Keratinocyte (primary cell): ENCODE data around the gene ZFYVE16. TPM values are rescaled to one million over a fixed set of nuclear protein-coding genes. Genes with fewer than 3 reads are reported as not detected.

Experiments
- DNase-seq: peaks from one replicate; pipeline ENCODE4 v3.0.0-alpha.2; 2011; ENCODE audit warnings: low read depth, missing footprints, low spot score
- FAIRE-seq: peaks from 2 replicates; lab custom pipeline; 2011; peaks lifted over from hg19 to GRCh38; lab: Jason Lieb, UNC
- H2AFZ ChIP-seq: 2 replicates; pipeline ENCODE4 v1.6.0; 2012; ENCODE audit warnings: low read length, control low read depth, inconsistent platforms; ENCODE audit not compliant: control insufficient read depth
- H3K27ac ChIP-seq: 2 replicates; pipeline ENCODE4 v1.5.1; 2011; ENCODE audit warnings: low read length; ENCODE audit not compliant: control insufficient read depth, insufficient read depth
- H3K27me3 ChIP-seq: 3 replicates; pipeline ENCODE4 v1.6.0; 2011; ENCODE audit warnings: low read length; ENCODE audit not compliant: control insufficient read depth, insufficient read depth; ENCODE audit errors: extremely low read depth
- H3K36me3 ChIP-seq, 2 experiments: 2 replicates in 1 of 2; 3 replicates in 1 of 2; pipeline ENCODE4 v1.5.1; 2011; ENCODE audit warnings: low read length in 2 of 2, mild to moderate bottlenecking in 1 of 2; ENCODE audit not compliant: control insufficient read depth in 2 of 2, insufficient read depth in 2 of 2; ENCODE audit errors: extremely low read depth in 1 of 2
- H3K4me1 ChIP-seq: 3 replicates; pipeline ENCODE4 v1.5.1; 2011; ENCODE audit warnings: low read length; ENCODE audit not compliant: control insufficient read depth, insufficient read depth; ENCODE audit errors: extremely low read depth
- H3K4me2 ChIP-seq: 3 replicates; pipeline ENCODE4 v1.6.0; 2011; ENCODE audit warnings: low read depth, low read length; ENCODE audit not compliant: control insufficient read depth, insufficient read depth; ENCODE audit errors: extremely low read depth
- H3K4me3 ChIP-seq, 3 experiments: fragments of 200-600 bp in 1 of 3; sonication (generic) in 1 of 3; 2 replicates in 2 of 3; 3 replicates in 1 of 3; pipeline ENCODE4 v1.5.1; 2011 to 2016; ENCODE audit warnings: low read length in 3 of 3, mild to moderate bottlenecking in 3 of 3, control low read depth in 2 of 3, inconsistent platforms in 1 of 3, low read depth in 1 of 3, mixed read lengths in 1 of 3, mixed run types in 1 of 3, moderate library complexity in 1 of 3; ENCODE audit not compliant: control insufficient read depth in 2 of 3, insufficient read depth in 2 of 3; ENCODE audit errors: extremely low read depth in 1 of 3
- H3K79me2 ChIP-seq: 2 replicates; pipeline ENCODE4 v1.6.0; 2012; ENCODE audit warnings: low read length; ENCODE audit not compliant: control insufficient read depth, insufficient read depth
- H3K9ac ChIP-seq: 3 replicates; pipeline ENCODE4 v1.6.0; 2011; ENCODE audit warnings: low read length; ENCODE audit not compliant: control insufficient read depth, insufficient read depth; ENCODE audit errors: extremely low read depth
- H3K9me1 ChIP-seq: 3 replicates; pipeline ENCODE4 v1.6.0; 2011; ENCODE audit warnings: low read length; ENCODE audit not compliant: control insufficient read depth, insufficient read depth; ENCODE audit errors: extremely low read depth
- H3K9me3 ChIP-seq: 2 replicates; pipeline ENCODE4 v1.5.1; 2012; ENCODE audit warnings: low read depth, low read length; ENCODE audit not compliant: control insufficient read depth
- H4K20me1 ChIP-seq: 3 replicates; pipeline ENCODE4 v1.6.0; 2011; ENCODE audit warnings: low read length; ENCODE audit not compliant: control insufficient read depth, insufficient read depth; ENCODE audit errors: extremely low read depth
- EZH2 ChIP-seq: IDR thresholded peaks from one replicate; pipeline ENCODE4 v1.6.1; 2012; ENCODE audit warnings: inconsistent platforms, mild to moderate bottlenecking, low read length, moderate library complexity
- dilution Hi-C: fragments of 300-500 bp; cut with MboI; formaldehyde crosslinking; loops from one replicate; pipeline ENCODE4 v1.7.0; 2020; ENCODE audit warnings: low sequenced_read_pairs; ENCODE audit not compliant: extremely low pct_ligation_motif_present
- polyA plus RNA-seq, 5 experiments: library from polyadenylated mRNA; depleted of rRNA in 3 of 5; stranded (reverse) in 3 of 5; stranded (forward) in 1 of 5; unstranded in 1 of 5; fragments of >200 nt; gene quantifications; 1 replicate in 1 of 5; 2 replicates in 3 of 5; 3 replicates in 1 of 5; pipeline versions ENCODE4 v1.2.1 to v1.2.3, GENCODE V29; 2011 to 2012; ENCODE audit warnings: missing spikeins in 2 of 5, low read depth in 1 of 5, low replicate concordance in 1 of 5
- TF ChIP-seq, protein P1 (sequence below), 3 experiments: IDR thresholded peaks in 1 of 3; conservative IDR thresholded peaks in 1 of 3; optimal IDR thresholded peaks in 1 of 3; 2 replicates in 2 of 3; 3 replicates in 1 of 3; pipeline versions ENCODE3 to v1.5.1; 2011; ENCODE audit warnings: low read length in 3 of 3, mild to moderate bottlenecking in 3 of 3, moderate library complexity in 2 of 3, control low read depth in 1 of 3, inconsistent platforms in 1 of 3; ENCODE audit not compliant: insufficient read depth in 2 of 3; ENCODE audit errors: extremely low read depth in 1 of 3

The ZFYVE16 gene
- polyA plus RNA-seq, 1 donor (not counting 4 experiments of a cell fraction or from before 2014, with no cell fraction given): 13.5 TPM

DNA sequence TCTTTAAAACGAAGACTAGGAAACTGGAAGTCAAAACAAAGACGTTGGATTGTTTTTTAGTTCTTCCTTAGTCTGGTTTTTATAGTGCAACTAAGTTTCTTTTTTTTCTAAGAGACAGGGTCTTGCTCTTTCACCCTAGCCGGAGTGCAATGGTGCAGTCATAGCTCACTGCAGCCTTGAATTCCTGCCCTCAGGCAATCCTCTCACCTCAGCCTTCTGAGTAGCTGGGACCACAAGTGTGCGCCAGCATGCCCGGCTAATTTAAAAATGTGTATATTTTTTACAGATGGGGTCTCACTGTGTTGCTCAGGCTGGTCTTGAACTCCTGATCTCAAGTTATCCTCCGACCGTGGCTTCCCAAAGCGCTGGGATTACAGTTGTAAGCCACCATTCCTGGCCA, 27.6 kb downstream of the ZFYVE16 start:
- FAIRE-seq: no peak

DNA sequence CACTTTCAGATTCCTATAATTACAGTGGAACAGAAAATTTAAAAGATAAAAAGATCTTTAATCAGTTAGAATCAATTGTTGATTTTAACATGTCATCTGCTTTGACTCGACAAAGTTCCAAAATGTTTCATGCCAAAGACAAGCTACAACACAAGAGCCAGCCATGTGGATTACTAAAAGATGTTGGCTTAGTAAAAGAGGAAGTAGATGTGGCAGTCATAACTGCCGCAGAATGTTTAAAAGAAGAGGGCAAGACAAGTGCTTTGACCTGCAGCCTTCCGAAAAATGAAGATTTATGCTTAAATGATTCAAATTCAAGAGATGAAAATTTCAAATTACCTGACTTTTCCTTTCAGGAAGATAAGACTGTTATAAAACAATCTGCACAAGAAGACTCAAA, 29.5 kb downstream of the ZFYVE16 start:
- Histone ChIP-seq H3K4me1 (no peaks in the 10 kb centered on the region), H4K20me1 (no peaks in the 10 kb centered on the region), H3K4me2 (no peak overlapping the region), H3K27ac (no peak overlapping the region), H3K9me3 (no peaks in the 10 kb centered on the region), H3K79me2 (no peaks in the 10 kb centered on the region), H2AFZ (no peak overlapping the region), H3K36me3 (peaks cover 3% of the 10 kb centered on the region in 2 experiments), H3K9me1 (no peaks in the 10 kb centered on the region), H3K9ac (no peak overlapping the region), H3K4me3 (no peak overlapping the region), H3K27me3 (no peaks in the 10 kb centered on the region)
- TF ChIP-seq, protein P1, sequence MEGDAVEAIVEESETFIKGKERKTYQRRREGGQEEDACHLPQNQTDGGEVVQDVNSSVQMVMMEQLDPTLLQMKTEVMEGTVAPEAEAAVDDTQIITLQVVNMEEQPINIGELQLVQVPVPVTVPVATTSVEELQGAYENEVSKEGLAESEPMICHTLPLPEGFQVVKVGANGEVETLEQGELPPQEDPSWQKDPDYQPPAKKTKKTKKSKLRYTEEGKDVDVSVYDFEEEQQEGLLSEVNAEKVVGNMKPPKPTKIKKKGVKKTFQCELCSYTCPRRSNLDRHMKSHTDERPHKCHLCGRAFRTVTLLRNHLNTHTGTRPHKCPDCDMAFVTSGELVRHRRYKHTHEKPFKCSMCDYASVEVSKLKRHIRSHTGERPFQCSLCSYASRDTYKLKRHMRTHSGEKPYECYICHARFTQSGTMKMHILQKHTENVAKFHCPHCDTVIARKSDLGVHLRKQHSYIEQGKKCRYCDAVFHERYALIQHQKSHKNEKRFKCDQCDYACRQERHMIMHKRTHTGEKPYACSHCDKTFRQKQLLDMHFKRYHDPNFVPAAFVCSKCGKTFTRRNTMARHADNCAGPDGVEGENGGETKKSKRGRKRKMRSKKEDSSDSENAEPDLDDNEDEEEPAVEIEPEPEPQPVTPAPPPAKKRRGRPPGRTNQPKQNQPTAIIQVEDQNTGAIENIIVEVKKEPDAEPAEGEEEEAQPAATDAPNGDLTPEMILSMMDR (optimal IDR thresholded peaks at IDR 0.05 in 1 of 3, IDR thresholded peaks at IDR 0.05 in 1 of 3, conservative IDR thresholded peaks at IDR 0.05 in 1 of 3; ENCODE audit: extremely low read depth in 1 of 3, insufficient read depth in 2 of 3, low read length in 3 of 3): no peak
- no peak for TF ChIP-seq EZH2
- DNase-seq: no peak
- dilution Hi-C loops: no loop called here
- no peak for FAIRE-seq

More for the DNA sequence above, 27.6 kb downstream of the ZFYVE16 start:
- Histone ChIP-seq H4K20me1 (no peaks in the 10 kb centered on the region), H2AFZ (no peak overlapping the region), H3K9me3 (no peaks in the 10 kb centered on the region), H3K9ac (no peak overlapping the region), H3K4me1 (no peaks in the 10 kb centered on the region), H3K4me2 (no peak overlapping the region), H3K79me2 (no peaks in the 10 kb centered on the region), H3K9me1 (no peaks in the 10 kb centered on the region), H3K27ac (no peak overlapping the region), H3K4me3 (no peak overlapping the region), H3K36me3 (peaks cover 1 to 3% of the 10 kb centered on the region in 2 experiments), H3K27me3 (no peaks in the 10 kb centered on the region)
- dilution Hi-C loops: no loop called here
- no peak for DNase-seq
- no peak for TF ChIP-seq EZH2
- TF ChIP-seq, protein P1 (optimal IDR thresholded peaks at IDR 0.05 in 1 of 3, IDR thresholded peaks at IDR 0.05 in 1 of 3, conservative IDR thresholded peaks at IDR 0.05 in 1 of 3; ENCODE audit: extremely low read depth in 1 of 3, insufficient read depth in 2 of 3, low read length in 3 of 3): no peak
